HCT116 (cell line): Measurements from ENCODE around the gene PHF2.

Experiments
- CBX3 ChIP-seq: IDR thresholded peaks from 2 replicates; pipeline ENCODE4 v1.6.1; 2012; ENCODE audit warnings: low read depth
- CEBPB ChIP-seq: IDR thresholded peaks from 2 replicates; pipeline ENCODE4 v1.6.1; 2012; ENCODE audit warnings: low read depth
- EZH2 ChIP-seq: fragments of 200-600 bp; sonication (generic); IDR thresholded peaks from 2 replicates; pipeline ENCODE4 v1.6.1; 2017; ENCODE audit warnings: antibody characterized with exemption, mixed run types
- EZH2phosphoT487 ChIP-seq: fragments of 200-600 bp; IDR thresholded peaks from 2 replicates; pipeline ENCODE4 v1.6.1; 2018; ENCODE audit warnings: antibody characterized with exemption, borderline replicate concordance
- JUND ChIP-seq: IDR thresholded peaks from 2 replicates; pipeline ENCODE4 v1.6.1; 2012
- POLR2A ChIP-seq: IDR thresholded peaks from 2 replicates; pipeline ENCODE4 v1.7.0; 2011; ENCODE audit warnings: borderline replicate concordance; ENCODE audit not compliant: insufficient read depth, insufficient read length; ENCODE audit errors: extremely low read depth
- POLR2AphosphoS5 ChIP-seq: IDR thresholded peaks from 2 replicates; pipeline ENCODE4 v1.6.1; 2011; ENCODE audit warnings: mild to moderate bottlenecking, low read depth, low read length, moderate library complexity
- REST ChIP-seq: IDR thresholded peaks from 2 replicates; pipeline ENCODE4 v1.6.1; 2012; ENCODE audit warnings: low read depth
- SIN3A ChIP-seq: IDR thresholded peaks from 2 replicates; pipeline ENCODE4 v1.6.1; 2012; ENCODE audit warnings: low read depth
- TF ChIP-seq, protein P1 (sequence below), 3 experiments: fragments of 200-600 bp in 1 of 3; sonication (generic) in 1 of 3; IDR thresholded peaks in 2 of 3; conservative IDR thresholded peaks in 1 of 3; 2 replicates each; pipeline ENCODE4 v1.5.1; 2012 to 2017; ENCODE audit warnings: low read depth in 2 of 3, low read length in 2 of 3, antibody characterized with exemption in 1 of 3, borderline replicate concordance in 1 of 3, control low read depth in 1 of 3, mild to moderate bottlenecking in 1 of 3, mixed read lengths in 1 of 3, mixed run types in 1 of 3, moderate library complexity in 1 of 3; ENCODE audit not compliant: insufficient read depth in 1 of 3

DNA sequence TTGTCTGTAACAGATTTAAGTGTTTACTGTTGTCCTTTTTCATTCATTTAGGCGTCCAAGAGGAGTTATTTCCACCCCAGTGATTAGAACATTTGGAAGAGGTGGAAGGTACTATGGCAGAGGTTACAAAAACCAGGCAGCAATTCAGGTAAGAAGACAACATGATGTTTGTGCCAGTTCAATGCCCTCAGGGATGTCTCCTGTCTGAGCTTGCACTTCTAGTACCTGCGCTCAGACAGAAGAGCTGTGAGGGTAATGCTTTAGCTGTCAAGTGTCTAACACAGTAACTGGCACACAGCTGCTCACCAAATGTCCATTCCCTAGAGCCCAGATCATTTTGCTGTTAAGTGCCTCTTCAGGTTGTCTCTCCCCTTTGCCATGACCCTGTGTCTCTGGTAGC is 14.2 kb upstream of the PHF2 start:
- TF ChIP-seq, protein P1, sequence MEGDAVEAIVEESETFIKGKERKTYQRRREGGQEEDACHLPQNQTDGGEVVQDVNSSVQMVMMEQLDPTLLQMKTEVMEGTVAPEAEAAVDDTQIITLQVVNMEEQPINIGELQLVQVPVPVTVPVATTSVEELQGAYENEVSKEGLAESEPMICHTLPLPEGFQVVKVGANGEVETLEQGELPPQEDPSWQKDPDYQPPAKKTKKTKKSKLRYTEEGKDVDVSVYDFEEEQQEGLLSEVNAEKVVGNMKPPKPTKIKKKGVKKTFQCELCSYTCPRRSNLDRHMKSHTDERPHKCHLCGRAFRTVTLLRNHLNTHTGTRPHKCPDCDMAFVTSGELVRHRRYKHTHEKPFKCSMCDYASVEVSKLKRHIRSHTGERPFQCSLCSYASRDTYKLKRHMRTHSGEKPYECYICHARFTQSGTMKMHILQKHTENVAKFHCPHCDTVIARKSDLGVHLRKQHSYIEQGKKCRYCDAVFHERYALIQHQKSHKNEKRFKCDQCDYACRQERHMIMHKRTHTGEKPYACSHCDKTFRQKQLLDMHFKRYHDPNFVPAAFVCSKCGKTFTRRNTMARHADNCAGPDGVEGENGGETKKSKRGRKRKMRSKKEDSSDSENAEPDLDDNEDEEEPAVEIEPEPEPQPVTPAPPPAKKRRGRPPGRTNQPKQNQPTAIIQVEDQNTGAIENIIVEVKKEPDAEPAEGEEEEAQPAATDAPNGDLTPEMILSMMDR (IDR thresholded peaks at IDR 0.05 in 2 of 3, conservative IDR thresholded peaks at IDR 0.05 in 1 of 3; ENCODE audit: borderline replicate concordance in 1 of 3, insufficient read depth in 1 of 3, low read depth in 2 of 3, low read length in 2 of 3) = no peak
- TF ChIP-seq EZH2 (no peak), POLR2AphosphoS5 (no peak), JUND (no peak), POLR2A (no peak), SIN3A (no peak), CEBPB (no peak), REST (no peak), EZH2phosphoT487 (no peak), CBX3 (no peak)
